ENCODE results near the gene FLVCR2.

Gene FLVCR2

DNA sequence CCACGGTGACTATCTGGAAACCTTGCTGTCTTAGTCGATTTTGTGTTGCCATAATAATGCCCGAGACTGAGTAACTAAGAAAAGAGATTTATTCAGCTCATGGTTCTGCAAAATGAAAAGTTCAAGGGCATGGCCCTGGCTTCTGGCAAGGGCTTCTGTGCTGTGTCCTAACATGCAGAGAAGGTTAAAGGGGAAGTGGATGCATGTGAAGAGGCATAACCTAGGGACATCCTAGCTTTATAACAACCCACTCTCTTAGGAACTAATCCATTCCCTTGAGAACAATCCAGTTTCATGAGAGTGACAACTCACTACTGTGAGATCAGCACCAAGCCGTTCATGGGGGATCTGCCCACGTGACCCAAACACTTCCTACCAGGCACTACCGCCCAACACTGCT is 11.5 kb downstream of the FLVCR2 start:
- Histone ChIP-seq H3K9me3 (ENCODE audit: insufficient read depth, low read length) (0 out of 2 replicates have a peak, but pooled peaks cover 11% of the 10 kb centered on the region), H3K27ac (ENCODE audit: low read depth, low read length) (no peak overlapping the region), H3K9me2 (replicated peaks; ENCODE audit: insufficient read depth, low read length) (no peaks in the 10 kb centered on the region), H2AFZ (ENCODE audit: low read depth, low read length, severe bottlenecking) (no peak overlapping the region), H3K79me2 (ENCODE audit: insufficient read depth, low read length) (no peaks in the 10 kb centered on the region), H3F3A (ENCODE audit: insufficient read depth) (no peaks in the 10 kb centered on the region), H3K36me3 (ENCODE audit: low read length) (no peaks in the 10 kb centered on the region), H3K27me3 (ENCODE audit: low read length) (no peaks in the 10 kb centered on the region), H3K4me2 (ENCODE audit: low read depth, low read length, poor library complexity, severe bottlenecking) (no peak overlapping the region), H3K9ac (ENCODE audit: low read length) (no peak overlapping the region), H3K4me3 (ENCODE audit: insufficient read depth, low read length, poor library complexity, severe bottlenecking) (no peak overlapping the region), H4K20me1 (ENCODE audit: low read depth, low read length) (no peaks in the 10 kb centered on the region)
- TF ChIP-seq EZH2phosphoT487 (conservative IDR thresholded peaks at IDR 0.05; ENCODE audit: low read length), result no peak
- TF ChIP-seq, protein P1, sequence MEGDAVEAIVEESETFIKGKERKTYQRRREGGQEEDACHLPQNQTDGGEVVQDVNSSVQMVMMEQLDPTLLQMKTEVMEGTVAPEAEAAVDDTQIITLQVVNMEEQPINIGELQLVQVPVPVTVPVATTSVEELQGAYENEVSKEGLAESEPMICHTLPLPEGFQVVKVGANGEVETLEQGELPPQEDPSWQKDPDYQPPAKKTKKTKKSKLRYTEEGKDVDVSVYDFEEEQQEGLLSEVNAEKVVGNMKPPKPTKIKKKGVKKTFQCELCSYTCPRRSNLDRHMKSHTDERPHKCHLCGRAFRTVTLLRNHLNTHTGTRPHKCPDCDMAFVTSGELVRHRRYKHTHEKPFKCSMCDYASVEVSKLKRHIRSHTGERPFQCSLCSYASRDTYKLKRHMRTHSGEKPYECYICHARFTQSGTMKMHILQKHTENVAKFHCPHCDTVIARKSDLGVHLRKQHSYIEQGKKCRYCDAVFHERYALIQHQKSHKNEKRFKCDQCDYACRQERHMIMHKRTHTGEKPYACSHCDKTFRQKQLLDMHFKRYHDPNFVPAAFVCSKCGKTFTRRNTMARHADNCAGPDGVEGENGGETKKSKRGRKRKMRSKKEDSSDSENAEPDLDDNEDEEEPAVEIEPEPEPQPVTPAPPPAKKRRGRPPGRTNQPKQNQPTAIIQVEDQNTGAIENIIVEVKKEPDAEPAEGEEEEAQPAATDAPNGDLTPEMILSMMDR (IDR thresholded peaks at IDR 0.05; ENCODE audit: insufficient read depth, low read length, poor library complexity, severe bottlenecking), result no peak

DNA sequence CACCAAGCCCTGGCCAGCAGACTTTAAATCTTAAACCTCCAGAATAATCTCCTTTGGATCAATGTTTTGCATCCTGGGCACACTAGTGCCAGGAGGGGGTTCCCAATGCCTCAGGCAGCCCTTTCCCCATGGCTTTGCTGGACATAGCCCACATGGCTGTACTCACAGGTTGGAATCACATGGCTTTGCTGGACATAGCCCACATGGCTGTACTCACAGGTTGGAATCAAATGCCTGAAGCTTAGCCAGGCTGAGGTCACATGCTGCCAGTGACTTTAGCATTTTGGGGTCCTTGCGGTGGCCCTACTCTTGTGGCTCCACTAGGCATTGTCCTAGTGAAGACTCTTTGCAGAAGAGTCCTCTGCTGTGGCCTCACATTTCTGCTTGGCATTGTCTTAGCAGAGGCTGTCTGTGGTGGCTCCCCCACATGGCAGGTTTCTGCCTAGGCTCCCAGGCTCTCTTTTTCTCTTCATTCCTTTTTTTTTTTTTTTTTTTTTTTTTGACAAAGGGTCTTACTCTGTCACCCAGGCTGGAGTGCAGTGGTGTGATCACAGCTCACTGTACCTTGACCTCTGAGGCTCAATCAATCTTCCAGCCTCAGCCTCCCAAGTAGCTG is 13.0 kb downstream of the FLVCR2 start:
- Histone ChIP-seq H3K4me3 (ENCODE audit: insufficient read depth, low read length, poor library complexity, severe bottlenecking) (no peak overlapping the region), H2AFZ (ENCODE audit: low read depth, low read length, severe bottlenecking) (no peak overlapping the region), H3K9ac (ENCODE audit: low read length) (no peak overlapping the region), H3K4me2 (ENCODE audit: low read depth, low read length, poor library complexity, severe bottlenecking) (no peak overlapping the region), H3K36me3 (ENCODE audit: low read length) (no peaks in the 10 kb centered on the region), H3F3A (ENCODE audit: insufficient read depth) (no peaks in the 10 kb centered on the region), H3K9me3 (ENCODE audit: insufficient read depth, low read length) (0 out of 2 replicates have a peak, but pooled peaks cover 11% of the 10 kb centered on the region), H3K27ac (ENCODE audit: low read depth, low read length) (no peak overlapping the region), H4K20me1 (ENCODE audit: low read depth, low read length) (no peaks in the 10 kb centered on the region), H3K9me2 (replicated peaks; ENCODE audit: insufficient read depth, low read length) (no peaks in the 10 kb centered on the region; the same call in 1 of the 2 replicates), H3K27me3 (ENCODE audit: low read length) (no peaks in the 10 kb centered on the region), H3K79me2 (ENCODE audit: insufficient read depth, low read length) (no peaks in the 10 kb centered on the region)
- TF ChIP-seq EZH2phosphoT487 (conservative IDR thresholded peaks at IDR 0.05; ENCODE audit: low read length), result no peak
- TF ChIP-seq, protein P1 (IDR thresholded peaks at IDR 0.05; ENCODE audit: insufficient read depth, low read length, poor library complexity, severe bottlenecking), result no peak

DNA sequence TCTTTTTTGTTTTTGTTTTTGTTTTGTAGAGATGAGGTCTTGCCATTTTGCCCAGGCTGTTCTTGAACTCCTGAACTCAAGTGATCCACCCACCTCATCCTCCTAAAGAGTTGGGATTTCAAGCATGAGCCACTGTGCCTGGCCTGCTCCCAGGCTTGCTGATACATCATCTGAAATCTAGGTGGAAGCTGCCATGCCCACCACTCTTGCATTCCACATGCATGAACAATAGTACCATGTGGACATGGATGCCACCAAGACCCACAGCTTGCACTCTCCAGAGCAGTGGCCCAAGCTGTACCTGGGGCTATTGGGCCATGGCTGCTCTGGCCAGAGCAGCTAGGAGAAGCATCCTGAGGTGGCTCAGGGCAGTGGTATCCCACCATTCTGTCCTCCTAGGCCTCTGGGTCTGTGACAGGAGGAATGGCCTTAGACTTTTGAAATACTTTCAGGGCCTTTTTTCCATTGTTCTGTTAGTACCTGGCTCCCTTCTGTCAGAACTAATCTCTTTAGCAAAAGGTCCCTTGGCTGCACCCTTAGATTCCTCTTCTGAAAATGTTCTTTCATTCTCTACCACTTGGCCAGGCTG is 13.7 kb downstream of the FLVCR2 start:
- Histone ChIP-seq H3K36me3 (ENCODE audit: low read length) (no peaks in the 10 kb centered on the region), H3K27me3 (ENCODE audit: low read length) (no peaks in the 10 kb centered on the region), H3K79me2 (ENCODE audit: insufficient read depth, low read length) (no peaks in the 10 kb centered on the region), H3F3A (ENCODE audit: insufficient read depth) (no peaks in the 10 kb centered on the region), H3K27ac (ENCODE audit: low read depth, low read length) (no peak overlapping the region), H4K20me1 (ENCODE audit: low read depth, low read length) (no peaks in the 10 kb centered on the region), H3K9me3 (ENCODE audit: insufficient read depth, low read length) (0 out of 2 replicates have a peak, but pooled peaks cover 11% of the 10 kb centered on the region), H2AFZ (ENCODE audit: low read depth, low read length, severe bottlenecking) (no peak overlapping the region), H3K4me2 (ENCODE audit: low read depth, low read length, poor library complexity, severe bottlenecking) (no peak overlapping the region), H3K9me2 (replicated peaks; ENCODE audit: insufficient read depth, low read length) (no peaks in the 10 kb centered on the region; the same call in 1 of the 2 replicates), H3K9ac (ENCODE audit: low read length) (no peak overlapping the region), H3K4me3 (ENCODE audit: insufficient read depth, low read length, poor library complexity, severe bottlenecking) (no peak overlapping the region)
- TF ChIP-seq, protein P1 (IDR thresholded peaks at IDR 0.05; ENCODE audit: insufficient read depth, low read length, poor library complexity, severe bottlenecking), result no peak
- TF ChIP-seq EZH2phosphoT487 (conservative IDR thresholded peaks at IDR 0.05; ENCODE audit: low read length), result no peak
